IPS DF 4.7 (cell line): ENCODE measurements around the gene SC5D.

Source experiments
- DNase-seq: peaks from one replicate; pipeline ENCODE4 v3.0.0-alpha.2; 2013; ENCODE audit warnings: low spot score; ENCODE audit errors: extremely low read depth

SC5D gene

GRCh38 chr11:121328967-121329679, 36.6 kb downstream of the SC5D start:
- no peak for DNase-seq

DNA sequence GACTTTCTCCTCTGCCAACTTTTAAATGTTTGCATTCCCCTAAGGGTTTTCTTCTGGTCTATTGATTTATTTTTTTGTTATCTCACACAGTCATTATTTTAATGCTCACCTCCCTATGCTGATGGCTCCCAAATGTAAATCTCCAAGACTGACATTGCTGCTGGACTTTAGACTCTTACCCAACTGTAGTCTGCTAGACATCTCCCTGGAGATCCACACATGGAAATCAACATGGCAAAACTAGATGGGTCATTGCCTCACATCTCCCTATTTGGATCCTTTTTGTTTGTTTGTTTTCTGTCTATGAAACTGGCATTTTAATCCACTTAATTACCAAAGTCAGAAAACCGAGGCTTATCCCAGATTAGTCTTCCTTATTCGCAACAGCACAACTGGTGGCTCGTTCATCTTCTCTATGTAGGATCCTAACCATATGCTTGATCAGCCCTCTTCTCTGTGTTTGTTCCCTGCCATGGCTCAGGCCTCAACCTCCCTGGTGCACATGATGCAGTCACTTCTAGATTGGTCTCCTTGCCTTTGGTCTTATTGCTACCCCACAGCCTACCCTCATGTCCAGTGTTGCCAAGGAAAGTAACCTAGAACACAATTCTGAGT, 37.3 kb downstream of the SC5D start:
- DNase-seq: no peak

DNA sequence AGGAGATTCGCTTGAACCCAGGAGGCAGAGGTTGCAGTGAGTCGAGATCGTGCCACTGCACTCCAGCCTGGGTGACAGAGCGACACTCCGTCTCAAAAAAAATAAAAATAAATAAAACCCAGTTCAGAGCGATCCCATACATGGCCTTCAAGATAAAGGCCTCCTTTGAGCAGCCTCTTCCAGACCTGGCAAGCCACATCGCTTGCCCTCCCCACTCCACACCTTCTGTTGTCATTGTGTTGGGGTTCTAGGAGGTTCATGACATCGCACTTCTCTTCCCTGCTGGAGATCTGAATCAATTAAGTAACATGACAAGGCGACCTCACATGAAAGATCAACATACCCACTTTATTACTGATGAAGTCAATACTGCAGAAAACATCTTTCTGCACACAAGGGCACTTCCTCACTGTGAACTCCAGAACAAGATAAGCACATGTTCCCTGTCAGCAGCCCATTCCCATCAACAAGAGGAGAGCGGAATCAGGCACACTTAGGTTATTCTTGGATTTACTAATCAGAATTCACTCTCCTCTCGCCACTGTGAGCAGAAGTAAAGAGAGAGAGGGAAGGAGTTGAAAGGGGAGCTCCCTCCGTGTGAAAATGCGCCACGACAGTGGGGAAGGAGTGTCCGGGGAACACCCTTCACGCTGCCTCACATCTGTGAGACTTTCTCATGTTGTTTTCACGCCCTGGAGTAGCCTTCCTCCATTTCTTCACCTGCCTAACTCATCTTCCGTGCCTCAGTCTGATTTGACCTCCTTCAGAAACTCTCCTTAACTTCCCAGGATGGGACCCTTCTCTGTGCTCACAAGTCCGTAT, 38.3 kb downstream of the SC5D start:
- DNase-seq: no peak

GRCh38 chr11:121334973-121335710, 42.6 kb downstream of the SC5D start:
- DNase-seq: no peak

- no peak for DNase-seq
Measured at GRCh38 chr11:121336279-121336937, 43.8 kb downstream of the SC5D start.

DNA sequence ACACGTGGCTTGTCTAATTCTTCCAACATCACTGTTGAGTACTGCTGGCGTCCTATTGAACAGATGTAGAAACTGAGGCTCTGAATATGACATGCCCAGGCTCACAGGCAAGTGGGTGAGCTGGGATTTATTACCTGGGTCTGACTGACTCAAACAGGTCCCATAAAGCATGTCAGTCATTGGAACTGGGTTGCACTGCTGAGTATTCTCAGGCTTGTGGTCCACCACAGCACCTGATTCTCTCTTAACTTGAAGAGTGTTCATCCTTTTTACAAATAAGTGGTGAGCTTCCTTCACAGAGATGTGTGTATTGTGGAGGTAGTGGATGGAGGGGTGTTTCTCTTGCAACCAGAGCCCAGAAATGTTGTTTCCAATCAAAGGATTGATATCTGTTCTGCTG, 44.5 kb downstream of the SC5D start:
- DNase-seq: no peak

DNA sequence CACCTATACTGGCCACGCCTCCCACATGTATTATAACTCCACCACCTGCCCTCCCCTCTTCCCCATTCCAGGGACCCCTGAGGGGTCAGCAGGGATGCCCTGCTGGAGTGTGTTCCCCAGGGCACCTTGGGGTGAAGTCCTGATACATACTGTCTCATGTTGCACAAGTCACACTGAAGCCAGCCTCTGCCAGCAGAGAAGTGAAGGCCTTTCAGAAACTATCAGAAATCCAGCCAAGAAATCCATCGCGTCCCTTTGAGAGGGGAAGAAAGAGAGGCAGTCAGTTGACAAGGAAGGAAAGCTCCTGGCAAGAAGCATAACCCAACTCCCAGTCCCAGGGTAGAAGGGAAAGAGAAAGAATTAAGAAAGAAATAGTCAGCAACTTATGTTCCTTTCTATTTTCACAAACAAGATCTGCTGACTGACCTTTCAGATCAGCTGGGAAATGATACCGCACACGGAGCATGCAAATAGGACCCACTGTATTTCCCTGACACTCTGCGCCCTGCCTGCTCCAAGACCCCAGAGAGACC, 45.2 kb downstream of the SC5D start:
- no peak for DNase-seq

GRCh38 chr11:121338536-121338935, 46.0 kb downstream of the SC5D start:
- no peak for DNase-seq

GRCh38 chr11:121340032-121340580, 47.5 kb downstream of the SC5D start:
- no peak for DNase-seq

GRCh38 chr11:121341609-121342008, 49.0 kb downstream of the SC5D start:
- DNase-seq: no peak

DNA sequence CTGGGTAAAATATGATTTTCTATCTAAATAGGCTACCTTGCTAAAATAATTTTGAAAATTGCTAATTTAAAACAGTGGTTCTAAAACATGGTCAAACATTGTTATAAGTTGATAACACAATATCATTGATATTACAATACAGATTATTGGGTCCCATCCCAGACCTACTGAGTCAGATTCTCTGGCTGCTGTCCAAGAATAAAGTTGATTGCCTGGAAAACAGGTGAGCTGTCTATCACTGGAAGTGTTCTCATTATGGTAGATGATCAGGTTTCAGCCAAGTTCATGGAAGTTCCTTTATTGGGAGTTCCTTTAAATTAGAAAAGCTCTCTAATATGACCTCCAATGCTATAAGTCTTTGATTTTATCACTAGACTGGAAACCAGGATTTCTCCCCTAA, 52.3 kb downstream of the SC5D start:
- no peak for DNase-seq

GRCh38 chr11:121347094-121347493, 54.5 kb downstream of the SC5D start:
- no peak for DNase-seq

DNA sequence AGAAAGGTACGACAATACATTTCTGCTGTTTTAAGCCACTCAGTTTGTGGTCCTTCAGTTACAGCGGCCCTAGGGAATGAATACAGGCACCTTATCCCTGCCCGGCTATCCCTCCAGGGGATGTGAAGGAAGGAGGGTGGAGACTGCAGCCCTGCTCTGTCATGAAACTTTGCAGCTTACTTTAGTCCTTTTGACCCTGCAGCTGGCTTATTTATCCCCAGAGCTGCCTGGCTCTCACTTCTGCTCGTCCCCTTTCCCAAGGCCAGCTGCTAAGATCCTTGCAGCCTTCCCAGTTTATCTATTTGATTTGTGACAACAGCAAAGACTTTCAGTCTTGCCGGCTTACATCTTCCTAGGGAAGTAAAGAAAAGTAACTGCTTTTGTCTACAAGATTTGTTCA, 55.2 kb downstream of the SC5D start:
- DNase-seq: no peak

- DNase-seq: no peak
Measured at GRCh38 chr11:121348220-121348875, 55.8 kb downstream of the SC5D start.

- no peak for DNase-seq
Measured at GRCh38 chr11:121349790-121350189, 57.2 kb downstream of the SC5D start.

DNA sequence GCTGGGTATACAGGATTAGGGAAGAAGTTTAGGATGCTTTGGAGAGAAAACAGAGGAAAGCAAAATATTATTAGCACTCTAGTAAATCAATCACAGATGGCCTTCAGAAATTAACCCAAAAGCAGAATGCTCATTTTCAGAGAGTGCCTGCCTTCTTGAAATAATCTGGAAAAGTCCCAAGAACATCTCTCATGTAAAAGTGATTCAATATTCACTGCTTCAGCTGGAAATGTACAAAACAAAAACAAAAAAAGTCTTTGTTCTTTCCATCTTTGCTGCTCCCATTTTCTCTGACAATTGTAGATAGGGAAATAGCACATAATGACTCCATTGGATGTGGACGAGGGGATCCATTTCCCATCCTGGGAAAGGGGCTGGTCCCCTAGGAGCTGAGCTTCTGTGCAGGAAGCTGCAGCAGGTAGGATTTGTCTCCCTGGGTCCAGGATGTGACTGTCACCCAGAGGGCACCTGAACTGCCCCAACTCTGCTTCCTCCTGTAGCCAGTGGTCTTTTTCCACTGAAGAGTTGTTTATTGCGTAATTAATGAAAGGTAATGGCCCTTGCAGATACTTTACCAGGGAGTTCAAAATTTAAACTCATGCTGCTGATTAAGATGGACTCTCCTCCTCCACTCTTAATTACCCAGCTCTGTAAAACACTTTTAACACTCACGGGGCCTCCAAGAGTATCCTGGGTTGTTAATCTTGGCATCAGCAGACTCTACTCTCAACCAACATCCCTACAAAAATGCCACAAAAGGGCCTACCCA, 57.9 kb downstream of the SC5D start:
- DNase-seq: no peak

- no peak for DNase-seq
Measured at GRCh38 chr11:121351083-121351630, 58.6 kb downstream of the SC5D start.

DNA sequence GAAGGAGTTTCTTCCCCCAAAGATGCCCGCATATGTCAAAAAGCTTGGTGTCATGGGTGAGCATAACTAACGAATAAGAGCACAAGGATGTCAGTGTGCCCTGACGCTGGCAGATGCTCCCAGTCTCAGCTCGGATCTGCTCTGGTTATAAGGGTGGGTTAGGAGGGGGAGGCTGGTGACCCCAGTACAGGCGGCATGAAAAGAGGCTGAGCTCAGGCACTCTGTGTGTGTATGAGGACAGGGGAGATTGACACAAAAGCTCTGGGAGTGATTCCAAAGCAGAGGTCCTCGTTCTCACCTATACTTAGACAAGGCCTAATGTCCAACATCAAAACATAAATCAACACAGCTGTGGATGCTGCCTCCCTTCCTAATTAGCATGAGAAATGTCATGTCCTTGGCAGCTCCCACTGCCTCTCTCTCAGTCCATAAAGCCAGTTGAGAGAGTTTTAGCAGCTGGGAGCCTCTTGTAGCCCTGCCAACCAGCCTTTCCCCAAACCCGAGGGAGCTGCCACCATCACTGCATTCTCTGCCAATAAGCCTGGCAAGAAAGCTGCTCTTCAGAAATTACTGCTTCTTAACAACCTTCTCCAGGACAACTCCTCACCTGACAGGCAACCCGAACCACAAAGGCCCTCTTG, 59.8 kb downstream of the SC5D start:
- no peak for DNase-seq

DNA sequence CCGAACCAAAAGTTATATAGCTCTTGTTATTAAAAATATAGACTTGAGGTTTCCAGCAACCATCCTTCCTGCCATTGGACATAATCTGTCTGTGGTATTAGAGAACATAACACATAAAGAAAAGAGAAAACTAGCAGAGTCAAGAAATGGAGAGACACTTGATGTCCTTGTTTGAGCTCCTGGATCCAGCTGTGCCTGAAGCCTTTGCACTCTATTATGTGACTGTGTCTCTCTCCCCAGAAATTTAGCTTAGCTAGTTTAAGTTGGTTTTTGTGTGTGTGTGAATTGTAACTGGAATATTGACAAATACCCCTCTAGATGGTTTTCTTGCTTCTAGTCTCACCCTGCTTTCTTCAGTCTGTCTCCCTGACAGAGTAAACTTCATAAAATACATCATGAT, 61.6 kb downstream of the SC5D start:
- no peak for DNase-seq
